Panc1 (cell line): ENCODE measurements around the gene AAMP.

Source experiments
- CTCF ChIP-seq: fragments of 450-650 bp; IDR thresholded peaks from 2 replicates; pipeline ENCODE4 v1.5.1; 2017; ENCODE audit warnings: mild to moderate bottlenecking
- POLR2AphosphoS5 ChIP-seq: IDR thresholded peaks from 2 replicates; pipeline ENCODE4 v1.6.1; 2012; ENCODE audit warnings: mild to moderate bottlenecking, low read depth, low read length, moderate library complexity
- SIN3A ChIP-seq: IDR thresholded peaks from 2 replicates; pipeline ENCODE4 v1.6.1; 2012; ENCODE audit warnings: low read depth, mild to moderate bottlenecking, low read length, moderate library complexity, borderline replicate concordance; ENCODE audit not compliant: insufficient read depth
- TCF7L2 ChIP-seq: IDR thresholded peaks from 2 replicates; pipeline ENCODE4 v1.6.1; 2011; ENCODE audit warnings: mild to moderate bottlenecking, low read depth, low read length, inconsistent platforms

- no peak for TF ChIP-seq CTCF
- no peak for TF ChIP-seq TCF7L2
- TF ChIP-seq POLR2AphosphoS5: no peak
- no peak for TF ChIP-seq SIN3A
Measured at GRCh38 chr2:218236829-218237228, 33.1 kb downstream of the AAMP start.
